AG09319 (cell line): Measurements from ENCODE around the gene STAT5A.

Experiments
- DNase-seq: peaks from one replicate; pipeline ENCODE4 v3.0.0-alpha.2; 2010; ENCODE audit warnings: low read depth; ENCODE audit errors: extremely low read depth
- CTCF ChIP-seq: IDR thresholded peaks from 2 replicates; pipeline ENCODE4 v1.5.1; 2011; ENCODE audit warnings: low read depth, mild to moderate bottlenecking, inconsistent platforms, low read length, moderate library complexity

The STAT5A gene

GRCh38 chr17:42271006-42271778, 17.1 kb upstream of the STAT5A start:
- DNase-seq: no peak
- no peak for TF ChIP-seq CTCF

- DNase-seq: no peak
- no peak for TF ChIP-seq CTCF
Observed at GRCh38 chr17:42271779-42272035, 16.6 kb upstream of the STAT5A start.

GRCh38 chr17:42272162-42272907, 16.0 kb upstream of the STAT5A start:
- no peak for TF ChIP-seq CTCF
- DNase-seq: no peak

- TF ChIP-seq CTCF: no peak
- DNase-seq: no peak
Observed at GRCh38 chr17:42273474-42274252, 14.6 kb upstream of the STAT5A start.

GRCh38 chr17:42274253-42274542, 14.1 kb upstream of the STAT5A start:
- no peak for DNase-seq
- no peak for TF ChIP-seq CTCF

GRCh38 chr17:42274812-42275526, 13.3 kb upstream of the STAT5A start:
- no peak for TF ChIP-seq CTCF
- no peak for DNase-seq
